Ovary (tissue), 3 donors: ENCODE measurements around the gene KCNN3.

Experiments used
- EP300 ChIP-seq: sonication (generic); formaldehyde crosslinking; IDR thresholded peaks from one replicate; pipeline ENCODE4 v1.6.1; 2017; ENCODE audit warnings: antibody characterized with exemption
- POLR2A ChIP-seq: fragments of 450-650 bp; IDR thresholded peaks from one replicate; pipeline ENCODE4 v1.6.1; 2017; ENCODE audit warnings: antibody characterized with exemption, mild to moderate bottlenecking, moderate library complexity
- TF ChIP-seq, protein P1 (sequence below), 3 donors: fragments of 450-650 bp in 2 of 3; fragments of 200-600 bp in 1 of 3; IDR thresholded peaks; one replicate each; pipeline versions ENCODE4 v1.5.1 to v1.8.0; 2016 to 2022; ENCODE audit warnings: antibody characterized with exemption in 3 of 3, mild to moderate bottlenecking in 1 of 3
- donor health status: DM: no; HTN: no; CAD: no.

- TF ChIP-seq EP300 (no peak), POLR2A (no peak)
- TF ChIP-seq, protein P1, sequence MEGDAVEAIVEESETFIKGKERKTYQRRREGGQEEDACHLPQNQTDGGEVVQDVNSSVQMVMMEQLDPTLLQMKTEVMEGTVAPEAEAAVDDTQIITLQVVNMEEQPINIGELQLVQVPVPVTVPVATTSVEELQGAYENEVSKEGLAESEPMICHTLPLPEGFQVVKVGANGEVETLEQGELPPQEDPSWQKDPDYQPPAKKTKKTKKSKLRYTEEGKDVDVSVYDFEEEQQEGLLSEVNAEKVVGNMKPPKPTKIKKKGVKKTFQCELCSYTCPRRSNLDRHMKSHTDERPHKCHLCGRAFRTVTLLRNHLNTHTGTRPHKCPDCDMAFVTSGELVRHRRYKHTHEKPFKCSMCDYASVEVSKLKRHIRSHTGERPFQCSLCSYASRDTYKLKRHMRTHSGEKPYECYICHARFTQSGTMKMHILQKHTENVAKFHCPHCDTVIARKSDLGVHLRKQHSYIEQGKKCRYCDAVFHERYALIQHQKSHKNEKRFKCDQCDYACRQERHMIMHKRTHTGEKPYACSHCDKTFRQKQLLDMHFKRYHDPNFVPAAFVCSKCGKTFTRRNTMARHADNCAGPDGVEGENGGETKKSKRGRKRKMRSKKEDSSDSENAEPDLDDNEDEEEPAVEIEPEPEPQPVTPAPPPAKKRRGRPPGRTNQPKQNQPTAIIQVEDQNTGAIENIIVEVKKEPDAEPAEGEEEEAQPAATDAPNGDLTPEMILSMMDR (IDR thresholded peaks at IDR 0.05): no peak
Observed at GRCh38 chr1:154839691-154840090, 30.4 kb downstream of the KCNN3 start.
